HCT116 (cell line): ENCODE measurements around the gene HCN1. TPM values are rescaled to one million over a fixed set of nuclear protein-coding genes. Genes with fewer than 3 reads are reported as not detected.

Experiments
- ATAC-seq: fragments of 200-7000 bp; cut with Tn5 transposase; 2 replicates; pipeline ENCODE4 v1.9.1; 2020; ENCODE audit warnings: mild to moderate bottlenecking, moderate library complexity
- BruUV-seq: library from RNA; stranded (reverse); fragments of 400-500 nt; replicated peaks from 2 replicates; lab custom pipeline; 2021; lab: Mats Ljungman, UMichigan
- CTCF ChIA-PET: fragments of 300-600 bp; sonication (Branson Sonifier 250); formaldehyde crosslinking; loops from one replicate; lab custom pipeline; 2021; ENCODE audit warnings: antibody characterized with exemption; lab: Charles Lee
- POLR2A ChIA-PET: fragments of 300-600, 350-600 bp; sonication (Branson Sonifier 250); formaldehyde crosslinking; loops from one replicate; lab custom pipeline; 2021; ENCODE audit warnings: antibody characterized with exemption; lab: Charles Lee
- RAD21 ChIA-PET, 2 experiments: fragments of 300-600 bp; sonication (Branson Sonifier 250); formaldehyde crosslinking; loops; one replicate each; lab custom pipeline; 2023; ENCODE audit warnings: low total read pairs in 2 of 2; ENCODE audit not compliant: uncharacterized antibody in 2 of 2, unreplicated experiment in 2 of 2, low non-redundant PET in 1 of 2; lab: Charles Lee
- DNase-seq: peaks from one replicate; pipeline ENCODE4 v3.0.0-alpha.2; 2010; ENCODE audit warnings: low read depth, low spot score
- H2AFZ ChIP-seq: fragments of 200-600 bp; shearing (Covaris generic), sonication (generic); 2 replicates; pipeline ENCODE4 v1.6.1; 2017; ENCODE audit warnings: low read depth, mixed run types, mixed read lengths, antibody characterized with exemption, low read length; ENCODE audit not compliant: poor library complexity, severe bottlenecking
- H3K27ac ChIP-seq: 2 replicates; pipeline ENCODE4 v1.5.1; 2012; ENCODE audit warnings: low read depth, low read length
- H3K27me3 ChIP-seq: fragments of 200-600 bp; sonication (generic); 2 replicates; pipeline ENCODE4 v1.6.1; 2016; ENCODE audit warnings: mixed run types, low read length, mixed read lengths; ENCODE audit not compliant: insufficient read depth
- H3K36me3 ChIP-seq, 2 experiments: fragments of 200-500 bp in 1 of 2; fragments of 200-600 bp in 1 of 2; sonication (Bioruptor generic) in 1 of 2; sonication (generic) in 1 of 2; 2 replicates each; pipeline versions ENCODE4 v1.5.1 to v1.6.1; 2014 to 2016; ENCODE audit warnings: low read length in 2 of 2, inconsistent platforms in 1 of 2, mixed read lengths in 1 of 2, mixed run types in 1 of 2; ENCODE audit not compliant: insufficient read depth in 2 of 2, control insufficient read depth in 1 of 2
- H3K4me1 ChIP-seq, 2 experiments: fragments of 200-600 bp in 1 of 2; sonication (generic) in 1 of 2; 2 replicates each; pipeline versions ENCODE4 v1.5.1 to v1.6.1; 2012 to 2017; ENCODE audit warnings: low read length in 2 of 2, inconsistent platforms in 1 of 2, mild to moderate bottlenecking in 1 of 2, mixed read lengths in 1 of 2, mixed run types in 1 of 2, moderate library complexity in 1 of 2; ENCODE audit not compliant: insufficient read depth in 2 of 2, control insufficient read depth in 1 of 2
- H3K4me2 ChIP-seq: fragments of 200-600 bp; sonication (generic); 2 replicates; pipeline ENCODE4 v1.6.1; 2017; ENCODE audit warnings: mixed run types, low read length, mixed read lengths
- H3K4me3 ChIP-seq, 2 experiments: fragments of 200-600 bp in 1 of 2; sonication (generic) in 1 of 2; replicated peaks in 1 of 2; 2 replicates each; pipeline ENCODE4 v1.5.1; 2011 to 2016; ENCODE audit warnings: low read length in 2 of 2, control low read depth in 1 of 2, low read depth in 1 of 2, mild to moderate bottlenecking in 1 of 2, mixed read lengths in 1 of 2, mixed run types in 1 of 2
- H3K79me2 ChIP-seq: fragments of 200-600 bp; sonication (generic); 2 replicates; pipeline ENCODE4 v1.6.1; 2017; ENCODE audit warnings: mild to moderate bottlenecking, mixed run types, low read length, moderate library complexity, mixed read lengths; ENCODE audit not compliant: insufficient read depth
- H3K9ac ChIP-seq: fragments of 200-600 bp; sonication (generic); 2 replicates; pipeline ENCODE4 v1.6.1; 2016; ENCODE audit warnings: low read length, mixed read lengths
- H3K9me2 ChIP-seq: fragments of 200-600 bp; sonication (generic), shearing (Covaris generic); 2 replicates; pipeline ENCODE4 v1.6.1; 2017; ENCODE audit warnings: mixed run types, mild to moderate bottlenecking, moderate library complexity; ENCODE audit not compliant: insufficient read depth
- H3K9me3 ChIP-seq, 2 experiments: fragments of 200-500 bp in 1 of 2; fragments of 200-600 bp in 1 of 2; sonication (Bioruptor generic) in 1 of 2; sonication (generic) in 1 of 2; 2 replicates each; pipeline ENCODE4 v1.6.1; 2014 to 2017; ENCODE audit warnings: low read length in 2 of 2, mixed read lengths in 2 of 2, inconsistent platforms in 1 of 2, low read depth in 1 of 2, mild to moderate bottlenecking in 1 of 2, mixed run types in 1 of 2, moderate library complexity in 1 of 2; ENCODE audit not compliant: control insufficient read depth in 1 of 2, insufficient read depth in 1 of 2
- H4K20me1 ChIP-seq: fragments of 200-600 bp; sonication (generic), shearing (Covaris generic); 2 replicates; pipeline ENCODE4 v1.6.1; 2017; ENCODE audit warnings: mixed run types, mild to moderate bottlenecking, moderate library complexity; ENCODE audit not compliant: insufficient read depth
- CBX3 ChIP-seq: IDR thresholded peaks from 2 replicates; pipeline ENCODE4 v1.6.1; 2012; ENCODE audit warnings: low read depth
- CEBPB ChIP-seq: IDR thresholded peaks from 2 replicates; pipeline ENCODE4 v1.6.1; 2012; ENCODE audit warnings: low read depth
- EGR1 ChIP-seq: IDR thresholded peaks from 2 replicates; pipeline ENCODE4 v1.6.1; 2012; ENCODE audit warnings: low read depth
- ELF1 ChIP-seq: IDR thresholded peaks from 2 replicates; pipeline ENCODE4 v1.6.1; 2012; ENCODE audit warnings: low read depth, borderline replicate concordance
- EZH2phosphoT487 ChIP-seq: fragments of 200-600 bp; IDR thresholded peaks from 2 replicates; pipeline ENCODE4 v1.6.1; 2018; ENCODE audit warnings: antibody characterized with exemption, borderline replicate concordance
- FOSL1 ChIP-seq: IDR thresholded peaks from 2 replicates; pipeline ENCODE4 v1.6.1; 2012; ENCODE audit warnings: low read depth
- JUND ChIP-seq: IDR thresholded peaks from 2 replicates; pipeline ENCODE4 v1.6.1; 2012
- POLR2A ChIP-seq: IDR thresholded peaks from 2 replicates; pipeline ENCODE4 v1.7.0; 2011; ENCODE audit warnings: borderline replicate concordance; ENCODE audit not compliant: insufficient read depth, insufficient read length; ENCODE audit errors: extremely low read depth
- POLR2AphosphoS5 ChIP-seq: IDR thresholded peaks from 2 replicates; pipeline ENCODE4 v1.6.1; 2011; ENCODE audit warnings: mild to moderate bottlenecking, low read depth, low read length, moderate library complexity
- RAD21 ChIP-seq: IDR thresholded peaks from 2 replicates; pipeline ENCODE4 v1.6.1; 2012; ENCODE audit warnings: low read depth, mild to moderate bottlenecking
- SIN3A ChIP-seq: IDR thresholded peaks from 2 replicates; pipeline ENCODE4 v1.6.1; 2012; ENCODE audit warnings: low read depth
- SP1 ChIP-seq: IDR thresholded peaks from 2 replicates; pipeline ENCODE4 v1.6.1; 2012; ENCODE audit warnings: low read depth
- TCF7L2 ChIP-seq: IDR thresholded peaks from 2 replicates; pipeline ENCODE4 v1.7.0; 2011; ENCODE audit warnings: borderline replicate concordance, inconsistent platforms; ENCODE audit not compliant: insufficient read depth, insufficient read length; ENCODE audit errors: extremely low read depth
- ZNF274 ChIP-seq: fragments of 200-500 bp; sonication (Bioruptor generic); IDR thresholded peaks from 2 replicates; pipeline ENCODE4 v1.6.1; 2014; ENCODE audit warnings: mild to moderate bottlenecking, low read depth, low read length, inconsistent platforms
- intact Hi-C: fragments of 100-400 bp; cut with micrococcal nuclease; formaldehyde crosslinking; loops from 2 replicates; pipeline ENCODE4 v1.10.0; 2022
- total RNA-seq: library from RNA; stranded (reverse); gene quantifications from one replicate; pipeline ENCODE4 v1.2.1, GENCODE V29; 2021; ENCODE audit not compliant: unreplicated experiment
- TF ChIP-seq, protein P1 (sequence below): IDR thresholded peaks from 2 replicates; pipeline ENCODE4 v1.6.1; 2012
- TF ChIP-seq, protein P2 (sequence below): IDR thresholded peaks from 2 replicates; pipeline ENCODE4 v1.6.1; 2012; ENCODE audit warnings: low read depth
- TF ChIP-seq, protein P3 (sequence below), 3 experiments: fragments of 200-600 bp in 1 of 3; sonication (generic) in 1 of 3; IDR thresholded peaks in 2 of 3; conservative IDR thresholded peaks in 1 of 3; 2 replicates each; pipeline ENCODE4 v1.5.1; 2012 to 2017; ENCODE audit warnings: low read depth in 2 of 3, low read length in 2 of 3, antibody characterized with exemption in 1 of 3, borderline replicate concordance in 1 of 3, control low read depth in 1 of 3, mild to moderate bottlenecking in 1 of 3, mixed read lengths in 1 of 3, mixed run types in 1 of 3, moderate library complexity in 1 of 3; ENCODE audit not compliant: insufficient read depth in 1 of 3
- TF ChIP-seq, protein P4 (sequence below): IDR thresholded peaks from 2 replicates; pipeline ENCODE4 v1.6.1; 2011; ENCODE audit warnings: mild to moderate bottlenecking, low read length, moderate library complexity; ENCODE audit not compliant: insufficient replicate concordance; ENCODE audit errors: extremely low read depth

Gene HCN1
- total RNA-seq, 1 experiment from 2014 or later, result 0.10 TPM

DNA sequence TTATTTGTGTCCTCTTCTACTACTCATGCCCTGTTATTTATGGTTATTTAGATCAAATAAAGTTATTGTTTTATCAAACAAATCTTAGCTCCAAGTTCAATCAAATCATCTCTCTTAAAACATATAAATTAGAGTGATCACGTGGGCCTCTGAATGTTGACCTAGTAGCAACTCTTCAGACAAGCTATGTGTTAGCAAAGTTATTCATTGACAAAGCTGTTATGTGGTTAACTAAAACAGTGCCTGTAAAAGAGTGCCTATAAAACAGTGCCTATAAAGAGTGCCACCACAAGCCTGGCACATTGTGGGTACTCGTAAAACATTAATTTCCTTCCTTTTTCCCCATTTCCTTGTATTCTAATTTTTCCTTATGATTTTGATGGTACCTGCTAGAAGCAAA is 421.9 kb downstream of the HCN1 start:
- H4K20me1 ChIP-seq, result no peaks in the 10 kb centered on the region
- no peaks in the 10 kb centered on the region for H3K27me3 ChIP-seq
- no TSS peak for BruUV-seq
- RAD21 ChIA-PET, result no interaction called here
- ATAC-seq, result no peak
- TF ChIP-seq SP1 (no peak), SIN3A (no peak), ZNF274 (no peak), RAD21 (no peak), POLR2AphosphoS5 (no peak), JUND (no peak), CEBPB (no peak), POLR2A (no peak), ELF1 (no peak), CBX3 (no peak), FOSL1 (no peak), EGR1 (no peak), TCF7L2 (no peak), EZH2phosphoT487 (no peak)
- TF ChIP-seq, protein P1, sequence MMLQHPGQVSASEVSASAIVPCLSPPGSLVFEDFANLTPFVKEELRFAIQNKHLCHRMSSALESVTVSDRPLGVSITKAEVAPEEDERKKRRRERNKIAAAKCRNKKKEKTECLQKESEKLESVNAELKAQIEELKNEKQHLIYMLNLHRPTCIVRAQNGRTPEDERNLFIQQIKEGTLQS, result no peak
- TF ChIP-seq, protein P2, sequence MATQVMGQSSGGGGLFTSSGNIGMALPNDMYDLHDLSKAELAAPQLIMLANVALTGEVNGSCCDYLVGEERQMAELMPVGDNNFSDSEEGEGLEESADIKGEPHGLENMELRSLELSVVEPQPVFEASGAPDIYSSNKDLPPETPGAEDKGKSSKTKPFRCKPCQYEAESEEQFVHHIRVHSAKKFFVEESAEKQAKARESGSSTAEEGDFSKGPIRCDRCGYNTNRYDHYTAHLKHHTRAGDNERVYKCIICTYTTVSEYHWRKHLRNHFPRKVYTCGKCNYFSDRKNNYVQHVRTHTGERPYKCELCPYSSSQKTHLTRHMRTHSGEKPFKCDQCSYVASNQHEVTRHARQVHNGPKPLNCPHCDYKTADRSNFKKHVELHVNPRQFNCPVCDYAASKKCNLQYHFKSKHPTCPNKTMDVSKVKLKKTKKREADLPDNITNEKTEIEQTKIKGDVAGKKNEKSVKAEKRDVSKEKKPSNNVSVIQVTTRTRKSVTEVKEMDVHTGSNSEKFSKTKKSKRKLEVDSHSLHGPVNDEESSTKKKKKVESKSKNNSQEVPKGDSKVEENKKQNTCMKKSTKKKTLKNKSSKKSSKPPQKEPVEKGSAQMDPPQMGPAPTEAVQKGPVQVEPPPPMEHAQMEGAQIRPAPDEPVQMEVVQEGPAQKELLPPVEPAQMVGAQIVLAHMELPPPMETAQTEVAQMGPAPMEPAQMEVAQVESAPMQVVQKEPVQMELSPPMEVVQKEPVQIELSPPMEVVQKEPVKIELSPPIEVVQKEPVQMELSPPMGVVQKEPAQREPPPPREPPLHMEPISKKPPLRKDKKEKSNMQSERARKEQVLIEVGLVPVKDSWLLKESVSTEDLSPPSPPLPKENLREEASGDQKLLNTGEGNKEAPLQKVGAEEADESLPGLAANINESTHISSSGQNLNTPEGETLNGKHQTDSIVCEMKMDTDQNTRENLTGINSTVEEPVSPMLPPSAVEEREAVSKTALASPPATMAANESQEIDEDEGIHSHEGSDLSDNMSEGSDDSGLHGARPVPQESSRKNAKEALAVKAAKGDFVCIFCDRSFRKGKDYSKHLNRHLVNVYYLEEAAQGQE, result no peak
- TF ChIP-seq, protein P3, sequence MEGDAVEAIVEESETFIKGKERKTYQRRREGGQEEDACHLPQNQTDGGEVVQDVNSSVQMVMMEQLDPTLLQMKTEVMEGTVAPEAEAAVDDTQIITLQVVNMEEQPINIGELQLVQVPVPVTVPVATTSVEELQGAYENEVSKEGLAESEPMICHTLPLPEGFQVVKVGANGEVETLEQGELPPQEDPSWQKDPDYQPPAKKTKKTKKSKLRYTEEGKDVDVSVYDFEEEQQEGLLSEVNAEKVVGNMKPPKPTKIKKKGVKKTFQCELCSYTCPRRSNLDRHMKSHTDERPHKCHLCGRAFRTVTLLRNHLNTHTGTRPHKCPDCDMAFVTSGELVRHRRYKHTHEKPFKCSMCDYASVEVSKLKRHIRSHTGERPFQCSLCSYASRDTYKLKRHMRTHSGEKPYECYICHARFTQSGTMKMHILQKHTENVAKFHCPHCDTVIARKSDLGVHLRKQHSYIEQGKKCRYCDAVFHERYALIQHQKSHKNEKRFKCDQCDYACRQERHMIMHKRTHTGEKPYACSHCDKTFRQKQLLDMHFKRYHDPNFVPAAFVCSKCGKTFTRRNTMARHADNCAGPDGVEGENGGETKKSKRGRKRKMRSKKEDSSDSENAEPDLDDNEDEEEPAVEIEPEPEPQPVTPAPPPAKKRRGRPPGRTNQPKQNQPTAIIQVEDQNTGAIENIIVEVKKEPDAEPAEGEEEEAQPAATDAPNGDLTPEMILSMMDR (IDR thresholded peaks at IDR 0.05 in 2 of 3, conservative IDR thresholded peaks at IDR 0.05 in 1 of 3; ENCODE audit: borderline replicate concordance in 1 of 3, insufficient read depth in 1 of 3, low read depth in 2 of 3, low read length in 2 of 3), result no peak
- TF ChIP-seq, protein P4, sequence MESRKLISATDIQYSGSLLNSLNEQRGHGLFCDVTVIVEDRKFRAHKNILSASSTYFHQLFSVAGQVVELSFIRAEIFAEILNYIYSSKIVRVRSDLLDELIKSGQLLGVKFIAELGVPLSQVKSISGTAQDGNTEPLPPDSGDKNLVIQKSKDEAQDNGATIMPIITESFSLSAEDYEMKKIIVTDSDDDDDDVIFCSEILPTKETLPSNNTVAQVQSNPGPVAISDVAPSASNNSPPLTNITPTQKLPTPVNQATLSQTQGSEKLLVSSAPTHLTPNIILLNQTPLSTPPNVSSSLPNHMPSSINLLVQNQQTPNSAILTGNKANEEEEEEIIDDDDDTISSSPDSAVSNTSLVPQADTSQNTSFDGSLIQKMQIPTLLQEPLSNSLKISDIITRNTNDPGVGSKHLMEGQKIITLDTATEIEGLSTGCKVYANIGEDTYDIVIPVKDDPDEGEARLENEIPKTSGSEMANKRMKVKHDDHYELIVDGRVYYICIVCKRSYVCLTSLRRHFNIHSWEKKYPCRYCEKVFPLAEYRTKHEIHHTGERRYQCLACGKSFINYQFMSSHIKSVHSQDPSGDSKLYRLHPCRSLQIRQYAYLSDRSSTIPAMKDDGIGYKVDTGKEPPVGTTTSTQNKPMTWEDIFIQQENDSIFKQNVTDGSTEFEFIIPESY, result no peak
- TF ChIP-seq, all 23 proteins: peak for 0
- POLR2A ChIA-PET, result no interaction called here
- Histone ChIP-seq H3K4me1 (peaks cover 5 to 28% of the 10 kb centered on the region in 2 experiments; a peak in 3 of 4 replicates), H3K27ac (no peak overlapping the region), H3K4me3 (no peak overlapping the region), H3K9ac (no peak overlapping the region), H3K4me2 (no peak overlapping the region), H3K79me2 (no peaks in the 10 kb centered on the region), H3K36me3 (0 out of 4 replicates have a peak, but pooled peaks cover 0 to 3% of the 10 kb centered on the region in 2 experiments), H3K9me2 (no peaks in the 10 kb centered on the region), H3K9me3 (no peaks in the 10 kb centered on the region), H2AFZ (peak overlapping the region; percentile 54)
- CTCF ChIA-PET, result no interaction called here
- intact Hi-C loops, result no loop called here
- DNase-seq, result no peak
